Naive thymus-derived CD4-positive, alpha-beta T cell (primary cell): ENCODE data around the gene NOTCH4. TPM values are rescaled to one million over a fixed set of nuclear protein-coding genes. Genes with fewer than 3 reads are reported as not detected.
"Not testable (repeated sequence)": the region's sequence is repeated elsewhere in the genome, so short reads cannot be mapped to it uniquely, and the experiment has no call there.

Experiments used
- ATAC-seq: fragments of 150-1000 bp; cut with Tn5 transposase; 2 replicates; pipeline ENCODE4 v1.10.0; 2021; ENCODE audit warnings: mild to moderate bottlenecking, moderate library complexity
- CTCF ChIA-PET: fragments of 350-600 bp; sonication (Branson Sonifier 250); formaldehyde crosslinking; loops from one replicate; lab custom pipeline; 2021; ENCODE audit warnings: antibody characterized with exemption; lab: Charles Lee
- POLR2A ChIA-PET: fragments of 350-600 bp; sonication (Branson Sonifier 250); formaldehyde crosslinking; loops from one replicate; lab custom pipeline; 2021; ENCODE audit warnings: antibody characterized with exemption, inconsistent platforms; lab: Charles Lee
- DNase-seq, 9 donors: peaks; one replicate each; pipeline versions ENCODE4 v3.0.0 to v3.0.0-alpha.2; 2020 to 2022; ENCODE audit warnings: mixed read lengths in 1 of 9
- H3K27ac ChIP-seq: one replicate; pipeline ENCODE4 v1.7.0; 2013; ENCODE audit warnings: mild to moderate bottlenecking, low read depth, low read length, moderate library complexity
- H3K27me3 ChIP-seq, 2 donors: one replicate each; pipeline ENCODE4 v1.7.0; 2013; ENCODE audit warnings: low read length in 2 of 2, mild to moderate bottlenecking in 2 of 2, moderate library complexity in 2 of 2; ENCODE audit not compliant: control insufficient read depth in 2 of 2, insufficient read depth in 2 of 2
- H3K36me3 ChIP-seq, 3 experiments: 1 replicate in 2 of 3; 2 replicates in 1 of 3; pipeline ENCODE4 v1.7.0; 2013; ENCODE audit warnings: low read length in 3 of 3, mild to moderate bottlenecking in 3 of 3, moderate library complexity in 1 of 3; ENCODE audit not compliant: insufficient read depth in 3 of 3, control insufficient read depth in 2 of 3
- H3K4me1 ChIP-seq, 2 donors: one replicate each; pipeline ENCODE4 v1.7.0; 2013; ENCODE audit warnings: low read length in 2 of 2, mild to moderate bottlenecking in 2 of 2, moderate library complexity in 1 of 2; ENCODE audit not compliant: control insufficient read depth in 2 of 2, insufficient read depth in 2 of 2
- H3K4me3 ChIP-seq: 2 replicates; pipeline ENCODE4 v1.7.0; 2013; ENCODE audit warnings: mild to moderate bottlenecking, low read length
- H3K9me3 ChIP-seq, 3 experiments: 1 replicate in 2 of 3; 2 replicates in 1 of 3; pipeline ENCODE4 v1.7.0; 2013; ENCODE audit warnings: low read length in 3 of 3; ENCODE audit not compliant: control insufficient read depth in 2 of 3
- H3K27ac Mint-ChIP-seq, 9 donors: one replicate each; pipeline ENCODE4 v1.8.0; 2020 to 2022; ENCODE audit warnings: mixed read lengths in 9 of 9, mild to moderate bottlenecking in 8 of 9, moderate library complexity in 5 of 9, inconsistent platforms in 2 of 9
- H3K27me3 Mint-ChIP-seq, 5 donors: one replicate each; pipeline ENCODE4 v1.8.0; 2021 to 2022; ENCODE audit warnings: mixed read lengths in 5 of 5, mild to moderate bottlenecking in 1 of 5
- H3K36me3 Mint-ChIP-seq, 5 donors: one replicate each; pipeline ENCODE4 v1.8.0; 2020 to 2022; ENCODE audit warnings: mixed read lengths in 5 of 5, mild to moderate bottlenecking in 3 of 5, inconsistent platforms in 1 of 5
- H3K4me1 Mint-ChIP-seq, 7 donors: one replicate each; pipeline ENCODE4 v1.8.0; 2020 to 2022; ENCODE audit warnings: mixed read lengths in 7 of 7, mild to moderate bottlenecking in 3 of 7, inconsistent platforms in 1 of 7
- H3K4me3 Mint-ChIP-seq, 10 donors: one replicate each; pipeline ENCODE4 v1.8.0; 2020 to 2022; ENCODE audit warnings: mild to moderate bottlenecking in 10 of 10, mixed read lengths in 10 of 10, moderate library complexity in 6 of 10, inconsistent platforms in 2 of 10
- H3K9me3 Mint-ChIP-seq, 11 donors: one replicate each; pipeline ENCODE4 v1.8.0; 2020 to 2022; ENCODE audit warnings: mixed read lengths in 11 of 11, mild to moderate bottlenecking in 4 of 11, inconsistent platforms in 1 of 11, moderate library complexity in 1 of 11
- intact Hi-C, 2 donors: fragments of 100-400 bp; cut with micrococcal nuclease; formaldehyde crosslinking; loops; one replicate each; pipeline ENCODE4 v1.15.1; 2023
- polyA plus RNA-seq, 2 donors: library from polyadenylated mRNA; unstranded; fragments of 300-500 nt; fragmentation: Illumina TruSeq; gene quantifications; one replicate each; pipeline ENCODE4 v1.2.3, GENCODE V29; 2021
- total RNA-seq, 6 experiments: library from RNA in 5 of 6; stranded (reverse) in 5 of 6; gene quantifications; 1 replicate in 5 of 6; 2 replicates in 1 of 6; pipeline ENCODE4 v1.2.3 and lab custom pipeline; 2021 to 2026

Gene NOTCH4
- total and polyA plus RNA-seq, 7 experiments from 2014 or later: 0.27 to 4.7 (median 0.59) TPM

DNA sequence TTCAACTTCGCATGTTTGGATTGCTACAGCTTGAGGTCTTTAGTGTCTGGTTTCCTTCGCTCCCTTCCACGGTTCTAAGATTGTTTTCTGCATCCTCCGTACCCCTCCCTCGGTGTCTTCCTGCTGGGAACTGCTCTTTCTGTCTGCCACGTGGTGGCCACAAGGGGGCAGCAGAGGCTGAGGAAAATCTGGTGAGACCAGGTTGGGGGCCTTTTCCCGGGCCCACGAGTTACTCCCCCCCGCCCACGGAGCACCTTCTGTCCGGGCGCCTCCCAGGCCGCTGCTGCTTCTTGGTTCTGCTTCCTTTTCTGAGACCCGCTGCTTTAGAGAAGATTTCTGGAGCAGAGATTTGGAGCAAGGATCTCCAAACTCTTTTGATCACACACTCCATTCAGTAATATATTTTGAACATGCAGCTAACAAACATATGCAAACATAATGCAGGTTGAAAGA lies 21.1 kb upstream of the NOTCH4 start:
- Histone ChIP-seq H3K4me3 (peak overlapping the region; percentile 5), H3K9me3 (no peaks in the 10 kb centered on the region), H3K27ac (no peak overlapping the region), H3K4me1 (peaks cover 0 to 4% of the 10 kb centered on the region in 2 donors), H3K27me3 (no peaks in the 10 kb centered on the region), H3K36me3 (no peaks in the 10 kb centered on the region)
- intact Hi-C loops: loop anchor here (1.0 to 10.0 kb wide), 10 partner anchors 10 to 552 kb away; no protein-coding TSS in a partner anchor
- Mint-ChIP-seq H3K9me3 (peaks cover 0 to 15% (median 0%) of the 10 kb centered on the region in 11 donors), H3K4me3 (peak overlapping the region; percentile 3 to 79 (median 68)), H3K27me3 (peaks cover 0 to 26% (median 0%) of the 10 kb centered on the region in 5 donors), H3K36me3 (no peaks in the 10 kb centered on the region), H3K4me1 (peaks cover 7 to 26% (median 9%) of the 10 kb centered on the region in 7 donors), H3K27ac (peak overlapping the region in 7 of 9 donors; percentile 14 to 56 (median 36))
- POLR2A ChIA-PET: no interaction called here
- ATAC-seq (peak; percentile 84), DNase-seq (peak; percentile 38 to 70 (median 61))
- CTCF ChIA-PET: interaction anchor here (0.7 to 1.7 kb wide), 6 partner anchors 10 to 549 kb away, joined by 3 to 7 read pairs (median 3); no protein-coding TSS in a partner anchor

GRCh38 chr6:32244270-32244669 lies 20.4 kb upstream of the NOTCH4 start:
- Mint-ChIP-seq H3K4me3 (peak overlapping the region in 1 of 10 donors; percentile 63), H3K4me1 (peaks cover 7 to 26% (median 9%) of the 10 kb centered on the region in 7 donors), H3K27me3 (peaks cover 0 to 26% (median 0%) of the 10 kb centered on the region in 5 donors), H3K36me3 (no peaks in the 10 kb centered on the region), H3K9me3 (peaks cover 0 to 10% (median 0%) of the 10 kb centered on the region in 11 donors), H3K27ac (no peak overlapping the region)
- Histone ChIP-seq H3K36me3 (no peaks in the 10 kb centered on the region), H3K4me3 (no peak overlapping the region), H3K9me3 (no peaks in the 10 kb centered on the region), H3K27me3 (no peaks in the 10 kb centered on the region), H3K27ac (no peak overlapping the region), H3K4me1 (peaks cover 0 to 4% of the 10 kb centered on the region in 2 donors)
- DNase-seq (no peak), ATAC-seq (no peak)
- CTCF ChIA-PET: interaction anchor here (0.7 to 1.7 kb wide), 3 partner anchors 11 to 125 kb away, joined by 3 to 7 read pairs (median 3); no protein-coding TSS in a partner anchor
- intact Hi-C loops: loop anchor here (2.0 to 10.0 kb wide), 6 partner anchors 49 to 553 kb away; no protein-coding TSS in a partner anchor
- POLR2A ChIA-PET: no interaction called here

- Mint-ChIP-seq H3K27ac (peak overlapping the region in 4 of 9 donors; percentile 2 to 60 (median 16)), H3K4me1 (peaks cover 7 to 26% (median 9%) of the 10 kb centered on the region in 7 donors), H3K27me3 (peaks cover 0 to 18% (median 0%) of the 10 kb centered on the region in 5 donors)
- ATAC-seq, H3K36me3 Mint-ChIP-seq, H3K4me1 ChIP-seq, H3K9me3 Mint-ChIP-seq, H3K36me3 ChIP-seq, DNase-seq, H3K9me3 ChIP-seq, POLR2A ChIA-PET, H3K4me3 ChIP-seq, H3K4me3 Mint-ChIP-seq, H3K27me3 ChIP-seq, H3K27ac ChIP-seq: not testable (repeated sequence)
- CTCF ChIA-PET: interaction anchor here (0.6 to 0.8 kb wide), 2 partner anchors 9 to 19 kb away, joined by 3 read pairs; no protein-coding TSS in a partner anchor
- intact Hi-C loops: loop anchor here (10.0 kb wide), 2 partner anchors 98 to 552 kb away; no protein-coding TSS in a partner anchor
Observed at GRCh38 chr6:32242318-32242813, 18.5 kb upstream of the NOTCH4 start.

DNA sequence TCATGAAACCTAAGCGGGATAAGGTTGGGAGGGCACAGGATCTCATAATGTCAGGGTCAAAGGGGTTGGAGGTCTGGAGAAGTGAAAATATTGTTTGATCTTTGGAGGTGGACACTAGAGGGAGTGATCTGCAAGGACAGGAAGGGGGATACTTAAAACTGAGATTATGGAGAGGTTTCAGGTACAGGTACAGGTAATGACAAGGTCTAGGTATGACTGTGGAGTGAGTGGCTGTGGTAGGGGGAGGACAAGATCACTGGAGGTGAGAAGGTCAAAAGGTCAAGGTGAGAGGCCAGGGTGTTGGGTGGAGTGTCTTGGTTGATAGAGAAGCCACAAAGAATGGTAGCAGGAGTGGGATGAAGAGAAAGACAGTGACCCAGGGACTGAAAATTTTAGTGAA lies 16.8 kb upstream of the NOTCH4 start:
- Histone ChIP-seq H3K4me3 (no peak overlapping the region), H3K4me1 (peaks cover 0 to 4% of the 10 kb centered on the region in 2 donors), H3K27ac (no peak overlapping the region), H3K9me3 (no peaks in the 10 kb centered on the region), H3K27me3 (no peaks in the 10 kb centered on the region), H3K36me3 (no peaks in the 10 kb centered on the region)
- no peak overlapping the region for H3K4me3 Mint-ChIP-seq
- CTCF ChIA-PET: interaction anchor here (0.7 kb wide), 1 partner anchor 15 kb away, joined by 3 read pairs; no protein-coding TSS in a partner anchor
- H3K36me3 Mint-ChIP-seq: no peaks in the 10 kb centered on the region
- peaks cover 0 to 16% (median 0%) of the 10 kb centered on the region in 5 donors for H3K27me3 Mint-ChIP-seq
- peak overlapping the region in 1 of 9 donors; percentile 2 for H3K27ac Mint-ChIP-seq
- H3K4me1 Mint-ChIP-seq: peaks cover 7 to 26% (median 9%) of the 10 kb centered on the region in 7 donors
- POLR2A ChIA-PET: interaction anchor here (1.2 kb wide), 1 partner anchor 48 kb away, joined by 5 read pairs; the partner anchor contains the start of gene GPSM3
- intact Hi-C loops: loop anchor here (10.0 kb wide), 2 partner anchors 96 to 554 kb away; no protein-coding TSS in a partner anchor
- DNase-seq (no peak), ATAC-seq (no peak)
- H3K9me3 Mint-ChIP-seq: no peaks in the 10 kb centered on the region

DNA sequence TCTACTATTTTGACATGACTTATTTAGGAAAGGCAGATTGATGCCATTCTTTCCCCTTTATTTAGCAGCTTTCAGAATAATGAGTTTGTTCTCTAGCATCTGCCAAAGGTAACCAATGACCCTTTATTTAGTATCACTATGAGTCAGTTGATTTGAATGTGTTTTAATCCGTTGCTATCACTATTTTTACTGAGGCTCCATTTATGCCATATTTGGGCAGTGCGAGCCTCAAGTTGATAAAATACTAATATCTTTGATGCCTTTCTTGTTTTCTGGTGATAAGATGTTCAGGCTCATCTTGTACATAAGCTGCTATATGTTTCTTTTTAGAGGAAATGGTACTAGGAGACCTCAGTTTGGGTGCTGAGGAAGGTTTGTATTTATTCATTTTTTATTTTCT lies 15.6 kb upstream of the NOTCH4 start:
- H3K27me3 ChIP-seq: no peaks in the 10 kb centered on the region
- no peaks in the 10 kb centered on the region for H3K36me3 ChIP-seq
- no peak overlapping the region for H3K4me3 ChIP-seq
- intact Hi-C loops: no loop called here
- Mint-ChIP-seq H3K9me3 (no peaks in the 10 kb centered on the region), H3K4me3 (no peak overlapping the region), H3K27ac (no peak overlapping the region), H3K36me3 (no peaks in the 10 kb centered on the region), H3K27me3 (peaks cover 0 to 12% (median 0%) of the 10 kb centered on the region in 5 donors), H3K4me1 (peaks cover 0 to 17% (median 0%) of the 10 kb centered on the region in 7 donors)
- no peaks in the 10 kb centered on the region for H3K4me1 ChIP-seq
- DNase-seq (no peak), ATAC-seq (no peak)
- ChIA-PET POLR2A (no interaction called here), CTCF (no interaction called here)
- H3K9me3 ChIP-seq: no peaks in the 10 kb centered on the region
- no peak overlapping the region for H3K27ac ChIP-seq

- intact Hi-C loops: no loop called here
- DNase-seq (peak in 3 of 9 donors; percentile 9 to 38 (median 13)), ATAC-seq (no peak)
- no peaks in the 10 kb centered on the region for H3K27me3 ChIP-seq
- H3K4me3 ChIP-seq: no peak overlapping the region
- CTCF ChIA-PET: no interaction called here
- POLR2A ChIA-PET: no interaction called here
- peaks cover 0 to 2% (median 0%) of the 10 kb centered on the region in 11 donors for H3K9me3 Mint-ChIP-seq
- H3K36me3 ChIP-seq: no peaks in the 10 kb centered on the region
- no peaks in the 10 kb centered on the region for H3K36me3 Mint-ChIP-seq
- no peak overlapping the region for H3K4me3 Mint-ChIP-seq
- peaks cover 0 to 4% (median 0%) of the 10 kb centered on the region in 5 donors for H3K27me3 Mint-ChIP-seq
- H3K4me1 ChIP-seq: no peaks in the 10 kb centered on the region
- no peak overlapping the region for H3K27ac ChIP-seq
- peak overlapping the region in 1 of 9 donors; percentile 80 for H3K27ac Mint-ChIP-seq
- H3K4me1 Mint-ChIP-seq: peaks cover 0 to 5% (median 0%) of the 10 kb centered on the region in 7 donors
- no peaks in the 10 kb centered on the region for H3K9me3 ChIP-seq
Observed at GRCh38 chr6:32234934-32235333, 11.1 kb upstream of the NOTCH4 start.
